Muscle layer of duodenum (tissue), 2 donors: ENCODE results near the gene STMN1.
A peak's percentile ranks its signal among the peaks of the same experiment; 100 is the strongest.

ENCODE experiments used
- H3K27ac ChIP-seq: one replicate; pipeline ENCODE4 v1.7.0; 2013; ENCODE audit warnings: mild to moderate bottlenecking, low read length
- H3K27me3 ChIP-seq: one replicate; pipeline ENCODE4 v1.7.0; 2013; ENCODE audit warnings: low read depth, mild to moderate bottlenecking, control low read depth, low read length
- H3K36me3 ChIP-seq, 2 donors: one replicate each; pipeline ENCODE4 v1.7.0; 2013; ENCODE audit warnings: low read length in 2 of 2, control low read depth in 1 of 2, mild to moderate bottlenecking in 1 of 2; ENCODE audit not compliant: insufficient read depth in 2 of 2, control insufficient read depth in 1 of 2
- H3K4me1 ChIP-seq, 2 donors: one replicate each; pipeline ENCODE4 v1.7.0; 2013; ENCODE audit warnings: low read length in 2 of 2, mild to moderate bottlenecking in 2 of 2, control low read depth in 1 of 2, moderate library complexity in 1 of 2; ENCODE audit not compliant: insufficient read depth in 2 of 2, control insufficient read depth in 1 of 2
- H3K4me3 ChIP-seq, 2 donors: one replicate each; pipeline ENCODE4 v1.7.0; 2013; ENCODE audit warnings: low read length in 2 of 2, low read depth in 1 of 2, mild to moderate bottlenecking in 1 of 2
- H3K9me3 ChIP-seq, 2 donors: one replicate each; pipeline ENCODE4 v1.7.0; 2013; ENCODE audit warnings: low read length in 2 of 2, control low read depth in 1 of 2, mild to moderate bottlenecking in 1 of 2; ENCODE audit not compliant: control insufficient read depth in 1 of 2
- donor health status: healthy.

The STMN1 gene

DNA sequence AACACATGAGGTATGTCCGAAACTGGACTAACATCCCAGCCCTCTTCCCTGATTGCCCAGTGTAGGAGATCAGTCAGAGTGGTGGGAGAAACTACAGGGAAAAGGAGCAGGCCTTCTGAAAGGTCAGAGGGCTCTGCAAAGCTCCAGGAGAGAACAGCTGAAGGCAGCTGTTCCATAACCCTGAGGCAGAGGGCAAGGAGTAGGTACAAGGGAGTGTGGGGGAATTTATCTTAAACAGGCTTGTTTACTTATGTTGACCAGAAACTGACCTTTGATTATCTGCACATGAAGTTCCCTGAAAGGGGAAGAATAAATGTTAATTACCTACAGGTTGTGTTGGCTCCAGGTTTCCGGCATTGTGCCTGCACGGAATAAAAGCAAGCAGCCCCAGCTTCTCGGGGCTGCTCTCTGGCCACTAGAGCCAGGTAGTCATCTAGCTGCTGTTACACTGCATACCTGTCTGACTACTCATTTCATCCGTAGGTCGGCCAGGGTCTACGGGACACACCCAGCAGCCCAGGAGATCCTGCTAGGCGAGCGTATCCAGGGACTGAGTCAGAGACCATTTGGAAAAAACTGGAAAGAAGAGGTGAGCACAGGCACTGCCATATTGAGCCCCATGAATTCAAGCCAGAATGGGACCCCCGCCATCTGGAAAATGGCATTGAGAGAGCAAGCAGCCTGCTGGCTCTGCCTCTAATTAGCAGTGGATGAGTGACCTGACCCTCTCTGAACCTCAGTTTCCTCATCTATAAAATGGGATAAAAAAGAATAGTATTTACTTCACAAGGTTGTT is 15.8 kb downstream of the STMN1 start:
- no peak overlapping the region for H3K4me3 ChIP-seq
- H3K27me3 ChIP-seq: no peaks in the 10 kb centered on the region
- H3K27ac ChIP-seq: peak overlapping the region; percentile 74
- no peaks in the 10 kb centered on the region for H3K9me3 ChIP-seq
- H3K36me3 ChIP-seq: no peaks in the 10 kb centered on the region
- H3K4me1 ChIP-seq: peaks cover 8 to 10% of the 10 kb centered on the region in 2 donors

DNA sequence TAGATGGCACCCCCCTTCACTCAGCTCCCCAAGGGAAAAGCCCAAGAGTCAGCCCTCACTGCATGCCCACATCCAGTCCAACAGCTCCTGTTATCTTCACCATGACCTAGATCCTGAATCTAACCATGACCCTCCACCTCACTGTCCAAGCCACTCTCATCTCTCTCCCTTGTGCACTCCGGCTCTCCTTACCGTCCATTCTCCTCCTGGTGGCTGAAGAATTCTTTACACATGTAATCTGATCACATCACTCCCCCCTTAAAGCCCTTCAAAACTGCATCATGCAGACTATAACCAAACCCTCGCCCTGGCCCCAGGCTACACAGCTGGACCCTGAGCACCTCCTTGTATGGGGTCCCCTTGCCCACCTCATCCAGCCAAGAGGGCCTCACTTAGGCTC is 16.7 kb downstream of the STMN1 start:
- Histone ChIP-seq H3K4me3 (no peak overlapping the region), H3K27me3 (no peaks in the 10 kb centered on the region), H3K27ac (peak overlapping the region; percentile 74), H3K36me3 (no peaks in the 10 kb centered on the region), H3K9me3 (no peaks in the 10 kb centered on the region), H3K4me1 (peaks cover 5 to 6% of the 10 kb centered on the region in 2 donors)

DNA sequence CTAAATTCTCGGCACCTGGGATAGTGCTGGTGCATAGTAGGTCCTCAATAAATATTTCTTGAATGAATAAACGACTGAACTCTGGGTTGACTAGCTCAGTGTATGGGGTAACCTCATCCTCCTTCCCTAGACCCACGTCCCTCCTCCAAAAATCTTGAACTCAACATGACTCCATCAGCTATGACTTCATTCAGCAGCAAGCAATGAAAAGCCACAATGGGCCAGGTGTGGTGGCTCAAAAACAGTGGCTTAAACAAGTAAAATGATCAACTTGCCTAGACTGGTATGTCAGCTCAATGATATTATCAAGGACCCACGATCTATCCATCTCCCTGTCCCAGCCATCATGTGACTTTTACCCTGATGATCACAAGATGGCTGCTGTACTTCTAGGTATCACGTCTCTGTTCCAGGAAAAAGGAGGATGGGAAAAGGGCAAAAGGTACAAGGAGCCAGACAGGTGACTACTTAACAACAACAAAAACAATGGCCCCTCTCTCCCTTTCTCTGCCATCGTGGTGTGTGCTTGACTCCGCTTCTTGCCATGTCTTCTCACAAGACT is 17.7 kb downstream of the STMN1 start:
- H3K27me3 ChIP-seq: no peaks in the 10 kb centered on the region
- no peaks in the 10 kb centered on the region for H3K36me3 ChIP-seq
- H3K27ac ChIP-seq: no peak overlapping the region
- peaks cover 5 to 6% of the 10 kb centered on the region in 2 donors for H3K4me1 ChIP-seq
- no peaks in the 10 kb centered on the region for H3K9me3 ChIP-seq
- H3K4me3 ChIP-seq: no peak overlapping the region

DNA sequence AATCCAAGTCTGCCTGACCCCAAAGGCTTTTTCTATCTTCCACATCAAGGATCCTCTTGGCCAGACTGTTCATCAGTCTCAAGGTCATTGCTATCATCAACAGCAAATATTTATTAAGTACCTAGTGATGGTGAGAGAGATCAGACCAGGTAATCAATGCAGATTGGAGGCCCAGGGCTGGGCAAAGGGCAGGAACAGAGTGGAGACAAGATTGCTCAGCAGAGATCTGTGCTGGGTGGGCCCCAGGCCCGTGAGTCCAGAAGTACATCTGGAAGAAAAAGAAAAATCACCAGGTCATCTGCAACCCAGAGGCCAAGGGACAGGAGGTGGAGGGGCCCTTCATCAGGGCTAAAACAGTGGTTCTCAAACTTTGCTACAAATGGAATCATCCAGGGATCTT is 20.6 kb downstream of the STMN1 start:
- Histone ChIP-seq H3K36me3 (no peaks in the 10 kb centered on the region), H3K9me3 (no peaks in the 10 kb centered on the region), H3K4me3 (no peak overlapping the region), H3K4me1 (no peaks in the 10 kb centered on the region), H3K27me3 (no peaks in the 10 kb centered on the region), H3K27ac (no peak overlapping the region)

DNA sequence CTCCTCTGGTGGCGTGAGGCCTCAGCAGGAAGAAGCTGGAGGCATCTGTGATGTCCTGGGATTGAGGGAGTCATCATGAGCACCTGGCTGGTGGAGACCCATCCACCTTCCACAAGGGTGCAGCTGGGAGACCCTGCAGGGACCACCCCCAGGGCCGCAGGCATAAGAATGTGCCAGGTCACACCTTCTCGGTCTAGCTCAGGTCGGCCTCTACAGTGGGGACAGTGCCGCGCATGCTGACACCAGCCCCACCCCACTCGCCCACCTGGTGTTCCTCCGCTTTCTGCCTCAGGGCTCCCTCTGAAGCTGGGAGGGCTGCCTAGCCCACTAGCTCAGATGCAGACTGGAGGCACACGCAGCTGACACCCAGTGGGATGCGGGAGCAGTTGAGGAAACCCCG is 25.0 kb downstream of the STMN1 start:
- H3K4me1 ChIP-seq: peaks cover 0 to 3% of the 10 kb centered on the region in 2 donors
- no peaks in the 10 kb centered on the region for H3K36me3 ChIP-seq
- H3K9me3 ChIP-seq: no peaks in the 10 kb centered on the region
- no peak overlapping the region for H3K4me3 ChIP-seq
- H3K27ac ChIP-seq: no peak overlapping the region
- H3K27me3 ChIP-seq: no peaks in the 10 kb centered on the region

DNA sequence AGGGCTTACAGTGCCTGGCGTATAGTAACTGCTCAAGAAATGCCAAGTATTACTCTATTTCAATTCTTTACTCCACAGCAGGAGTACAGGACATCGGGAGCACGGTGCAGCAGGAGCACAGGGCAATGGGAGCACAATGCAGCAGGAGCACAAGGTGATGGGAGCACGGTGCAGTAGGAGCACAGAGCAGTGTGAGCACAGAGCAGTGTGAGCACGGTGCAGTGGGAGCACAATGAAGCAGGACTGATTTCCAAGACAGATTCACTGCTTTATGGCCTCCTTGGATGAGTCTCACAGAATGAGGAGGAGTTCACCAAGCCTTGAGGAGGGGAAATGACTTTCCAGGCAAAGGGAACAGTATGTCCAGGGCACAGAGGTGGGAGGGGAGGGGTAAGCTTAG is 25.7 kb downstream of the STMN1 start:
- H3K36me3 ChIP-seq: no peaks in the 10 kb centered on the region
- H3K9me3 ChIP-seq: no peaks in the 10 kb centered on the region
- peaks cover 0 to 3% of the 10 kb centered on the region in 2 donors for H3K4me1 ChIP-seq
- H3K27me3 ChIP-seq: no peaks in the 10 kb centered on the region
- no peak overlapping the region for H3K27ac ChIP-seq
- H3K4me3 ChIP-seq: no peak overlapping the region

DNA sequence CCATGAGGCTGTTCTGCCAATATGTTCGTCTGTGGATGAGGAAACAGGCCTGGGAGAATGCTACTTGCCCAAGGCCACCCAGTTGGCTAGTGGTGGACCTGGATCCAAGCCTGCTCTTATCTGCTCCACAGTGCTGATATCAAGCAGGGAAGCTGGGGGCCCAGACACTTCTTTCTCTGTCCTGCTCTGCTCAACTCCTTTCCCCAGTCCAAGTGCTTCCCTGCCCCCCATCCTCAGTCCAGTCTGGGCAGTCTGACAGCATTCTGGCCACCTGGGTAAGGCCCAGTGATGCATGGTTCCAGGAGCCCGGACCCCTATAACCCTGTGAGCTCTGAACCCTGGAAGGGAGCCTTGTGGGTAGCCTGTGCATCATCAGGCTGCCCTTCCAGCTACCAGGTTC is 26.5 kb downstream of the STMN1 start:
- H3K27me3 ChIP-seq: no peaks in the 10 kb centered on the region
- no peaks in the 10 kb centered on the region for H3K9me3 ChIP-seq
- H3K4me1 ChIP-seq: peaks cover 3 to 4% of the 10 kb centered on the region in 2 donors
- no peaks in the 10 kb centered on the region for H3K36me3 ChIP-seq
- no peak overlapping the region for H3K27ac ChIP-seq
- no peak overlapping the region for H3K4me3 ChIP-seq

DNA sequence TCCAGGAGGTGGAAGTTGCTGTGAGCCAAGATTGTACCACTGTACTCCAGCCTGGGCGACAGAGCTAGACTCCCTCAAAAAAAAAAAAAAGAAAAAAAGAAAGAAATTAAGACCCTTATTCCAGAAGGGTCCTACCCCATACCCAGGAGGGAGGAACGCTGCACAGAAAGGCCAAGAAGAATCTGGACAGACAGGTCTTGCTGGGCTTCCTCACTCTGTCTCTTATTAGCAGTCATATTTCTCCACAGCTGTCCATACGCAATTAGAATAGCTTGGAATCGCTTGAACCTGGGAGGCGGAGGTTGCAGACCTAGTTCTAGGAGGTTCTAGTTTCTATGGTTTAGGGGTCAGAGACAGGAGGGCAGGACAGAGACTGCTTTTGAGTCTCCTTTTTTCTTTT is 27.5 kb downstream of the STMN1 start:
- H3K36me3 ChIP-seq: no peaks in the 10 kb centered on the region
- H3K4me3 ChIP-seq: no peak overlapping the region
- peaks cover 7 to 10% of the 10 kb centered on the region in 2 donors for H3K4me1 ChIP-seq
- no peaks in the 10 kb centered on the region for H3K27me3 ChIP-seq
- no peak overlapping the region for H3K27ac ChIP-seq
- H3K9me3 ChIP-seq: no peaks in the 10 kb centered on the region

DNA sequence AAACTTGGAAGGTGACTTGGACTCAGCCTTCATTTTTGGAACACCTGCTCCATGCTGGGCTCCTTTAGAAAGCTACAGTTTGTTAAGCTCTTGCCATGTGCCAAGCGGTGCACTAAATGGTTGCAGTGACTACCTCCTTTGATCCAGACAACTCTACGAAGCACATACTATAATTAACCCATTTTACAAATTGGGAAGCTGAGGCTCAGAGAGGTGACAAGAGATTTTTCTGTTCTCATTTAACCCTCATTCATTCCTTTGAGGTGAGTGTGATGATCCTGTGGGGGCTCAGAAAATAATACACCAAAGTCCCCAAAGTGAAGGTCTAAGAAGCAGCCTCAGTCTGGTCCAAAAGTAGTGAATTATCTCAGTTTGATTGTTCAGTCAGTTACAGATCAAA is 29.1 kb downstream of the STMN1 start:
- no peak overlapping the region for H3K4me3 ChIP-seq
- H3K27ac ChIP-seq: no peak overlapping the region
- H3K36me3 ChIP-seq: no peaks in the 10 kb centered on the region
- H3K9me3 ChIP-seq: no peaks in the 10 kb centered on the region
- peaks cover 7 to 20% of the 10 kb centered on the region in 2 donors for H3K4me1 ChIP-seq
- no peaks in the 10 kb centered on the region for H3K27me3 ChIP-seq

DNA sequence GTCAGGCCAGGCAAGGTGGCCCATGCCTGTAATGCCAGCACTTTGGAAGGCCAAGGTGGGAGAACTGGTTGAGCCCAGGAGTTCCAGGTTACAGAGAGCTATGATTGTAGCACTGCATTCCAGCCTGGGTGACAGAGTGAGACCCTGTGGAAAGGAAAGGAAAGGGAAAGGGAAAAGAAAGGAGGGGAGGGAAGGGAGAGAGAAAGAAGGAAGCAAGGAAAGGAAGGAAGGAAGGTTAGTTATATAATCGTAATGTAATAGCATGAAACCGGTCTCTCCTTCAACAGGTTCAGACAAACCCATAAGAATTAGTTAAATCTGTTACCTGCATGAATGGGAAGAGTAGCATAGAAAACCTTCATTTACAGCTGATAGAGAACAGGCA is 29.5 kb downstream of the STMN1 start:
- Histone ChIP-seq H3K9me3 (no peaks in the 10 kb centered on the region), H3K4me1 (peaks cover 10 to 25% of the 10 kb centered on the region in 2 donors), H3K4me3 (no peak overlapping the region), H3K27me3 (no peaks in the 10 kb centered on the region), H3K36me3 (no peaks in the 10 kb centered on the region), H3K27ac (no peak overlapping the region)

DNA sequence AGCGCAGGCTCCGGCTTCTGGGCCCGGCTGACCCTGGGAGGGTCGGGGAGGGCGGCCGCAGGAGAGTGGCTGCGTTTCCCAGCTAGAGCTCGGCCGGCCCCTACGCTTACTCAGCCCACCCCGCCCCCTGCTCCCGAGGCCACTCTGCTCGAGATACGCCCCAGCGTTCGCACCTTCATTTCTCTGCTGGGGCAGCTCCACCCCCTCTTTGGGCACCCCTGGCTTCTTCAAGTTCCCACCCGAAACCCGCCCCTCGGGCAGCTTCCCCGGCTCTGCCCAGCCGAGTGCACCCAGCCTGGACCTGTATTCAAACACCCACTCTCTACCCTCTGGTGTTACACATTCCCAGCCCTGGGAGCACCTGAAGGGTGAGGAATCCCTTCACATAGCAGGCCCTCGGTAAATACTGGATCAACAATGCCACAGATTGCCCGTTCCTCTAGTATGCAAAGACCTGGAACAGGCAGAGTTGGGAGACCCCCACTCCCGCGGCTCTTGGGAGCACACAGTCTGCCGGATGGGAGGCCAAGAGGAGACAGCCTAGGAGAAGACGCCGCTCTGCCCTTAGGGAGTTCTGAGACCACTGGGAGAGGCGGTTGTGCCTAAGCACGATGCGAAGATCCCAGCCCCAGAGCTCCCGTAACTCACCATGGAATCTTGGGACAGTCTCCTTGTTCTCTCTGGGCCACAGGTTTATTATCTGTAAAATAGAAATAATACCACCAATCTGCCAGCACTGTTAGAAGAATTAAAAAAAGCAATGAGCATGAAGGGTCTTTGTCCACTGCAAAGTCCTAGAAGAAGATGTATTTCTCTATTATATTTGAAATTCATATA is 30.1 kb downstream of the STMN1 start:
- H3K27me3 ChIP-seq: no peaks in the 10 kb centered on the region
- no peaks in the 10 kb centered on the region for H3K36me3 ChIP-seq
- no peaks in the 10 kb centered on the region for H3K9me3 ChIP-seq
- no peak overlapping the region for H3K27ac ChIP-seq
- peak overlapping the region; percentile 42 to 74 for H3K4me3 ChIP-seq
- H3K4me1 ChIP-seq: peaks cover 16 to 31% of the 10 kb centered on the region in 2 donors
